Tibial artery (tissue), 4 donors: ENCODE data around the gene EFR3B.

Source experiments
- DNase-seq, 2 donors: peaks; one replicate each; pipeline ENCODE4 v3.0.0-alpha.2; 2019
- H3K27ac ChIP-seq, 2 donors: fragments of 200-600 bp; sonication (generic) in 1 of 2; 1 replicate in 1 of 2; 2 replicates in 1 of 2; pipeline ENCODE4 v1.5.1; 2018 to 2019; ENCODE audit warnings: mild to moderate bottlenecking in 1 of 2
- H3K27me3 ChIP-seq, 2 donors: fragments of 200-600 bp; sonication (generic) in 1 of 2; one replicate each; pipeline versions ENCODE4 v1.5.1 to v1.6.0; 2016 to 2019
- H3K36me3 ChIP-seq, 3 donors: fragments of 200-600 bp; sonication (generic) in 2 of 3; one replicate each; pipeline ENCODE4 v1.5.1; 2016 to 2019; ENCODE audit warnings: mild to moderate bottlenecking in 2 of 3
- H3K4me1 ChIP-seq, 4 donors: fragments of 200-600 bp; sonication (generic) in 2 of 4; 1 replicate in 3 of 4; 2 replicates in 1 of 4; pipeline ENCODE4 v1.5.1; 2016 to 2019
- H3K4me3 ChIP-seq, 2 donors: fragments of 200-600 bp; sonication (generic) in 1 of 2; 1 replicate in 1 of 2; 2 replicates in 1 of 2; pipeline ENCODE4 v1.5.1; 2018 to 2019; ENCODE audit warnings: mild to moderate bottlenecking in 2 of 2
- H3K9me3 ChIP-seq, 3 donors: fragments of 200-600 bp; sonication (generic) in 1 of 3; one replicate each; pipeline ENCODE4 v1.5.1; 2016 to 2019
- CTCF ChIP-seq, 2 experiments: fragments of 200-600 bp in 1 of 2; fragments of 450-650 bp in 1 of 2; IDR thresholded peaks; one replicate each; pipeline ENCODE4 v1.5.1; 2017 to 2019; ENCODE audit warnings: antibody characterized with exemption in 2 of 2, mild to moderate bottlenecking in 1 of 2, moderate library complexity in 1 of 2
- intact Hi-C: fragments of 100-400 bp; cut with DNase I; formaldehyde crosslinking; loops from one replicate; pipeline ENCODE4 v1.15.0; 2023; ENCODE audit warnings: low total_unique reads

Gene EFR3B

GRCh38 chr2:25044011-25044410, 2.1 kb downstream of the EFR3B start:
- DNase-seq: no peak
- H3K27ac ChIP-seq: no peak overlapping the region
- H3K4me3 ChIP-seq: no peak overlapping the region
- H3K4me1 ChIP-seq: peaks cover 0 to 26% (median 14%) of the 10 kb centered on the region in 4 donors
- no peaks in the 10 kb centered on the region for H3K36me3 ChIP-seq
- TF ChIP-seq CTCF (IDR thresholded peaks at IDR 0.05): no peak
- no peaks in the 10 kb centered on the region for H3K27me3 ChIP-seq
- intact Hi-C loops: loop anchor here (5.0 kb wide), 2 partner anchors 67 to 88 kb away; no protein-coding TSS in a partner anchor
- no peaks in the 10 kb centered on the region for H3K9me3 ChIP-seq

- Histone ChIP-seq H3K27me3 (no peaks in the 10 kb centered on the region), H3K36me3 (no peaks in the 10 kb centered on the region), H3K27ac (no peak overlapping the region), H3K4me1 (peaks cover 0 to 26% (median 14%) of the 10 kb centered on the region in 4 donors), H3K9me3 (no peaks in the 10 kb centered on the region), H3K4me3 (no peak overlapping the region)
- no peak for TF ChIP-seq CTCF (IDR thresholded peaks at IDR 0.05)
- intact Hi-C loops: loop anchor here (5.0 kb wide), 2 partner anchors 68 to 87 kb away; no protein-coding TSS in a partner anchor
- DNase-seq: peak in 1 of 2 donors; percentile 29
Observed at GRCh38 chr2:25044990-25045389, 3.1 kb downstream of the EFR3B start.

- H3K9me3 ChIP-seq: no peaks in the 10 kb centered on the region
- no peak for TF ChIP-seq CTCF (IDR thresholded peaks at IDR 0.05)
- H3K27me3 ChIP-seq: no peaks in the 10 kb centered on the region
- no peak overlapping the region for H3K27ac ChIP-seq
- DNase-seq: no peak
- no peak overlapping the region for H3K4me3 ChIP-seq
- intact Hi-C loops: no loop called here
- no peaks in the 10 kb centered on the region for H3K4me1 ChIP-seq
- H3K36me3 ChIP-seq: no peaks in the 10 kb centered on the region
Observed at GRCh38 chr2:25049422-25049821, 7.5 kb downstream of the EFR3B start.

GRCh38 chr2:25050128-25050527, 8.3 kb downstream of the EFR3B start:
- no peak for DNase-seq
- intact Hi-C loops: no loop called here

GRCh38 chr2:25053041-25053440, 11.2 kb downstream of the EFR3B start:
- TF ChIP-seq CTCF (IDR thresholded peaks at IDR 0.05): no peak
- Histone ChIP-seq H3K4me1 (no peaks in the 10 kb centered on the region), H3K4me3 (no peak overlapping the region), H3K9me3 (no peaks in the 10 kb centered on the region), H3K36me3 (no peaks in the 10 kb centered on the region), H3K27ac (no peak overlapping the region), H3K27me3 (no peaks in the 10 kb centered on the region)
- intact Hi-C loops: no loop called here
- DNase-seq: no peak

More at GRCh38 chr2:25050128-25050527, 8.3 kb downstream of the EFR3B start:
- TF ChIP-seq CTCF (IDR thresholded peaks at IDR 0.05): no peak
- H3K27me3 ChIP-seq: no peaks in the 10 kb centered on the region
- H3K36me3 ChIP-seq: no peaks in the 10 kb centered on the region
- H3K27ac ChIP-seq: no peak overlapping the region
- no peaks in the 10 kb centered on the region for H3K4me1 ChIP-seq
- no peaks in the 10 kb centered on the region for H3K9me3 ChIP-seq
- no peak overlapping the region for H3K4me3 ChIP-seq

GRCh38 chr2:25054720-25055119, 12.8 kb downstream of the EFR3B start:
- Histone ChIP-seq H3K27ac (no peak overlapping the region), H3K4me1 (no peaks in the 10 kb centered on the region), H3K4me3 (no peak overlapping the region), H3K36me3 (no peaks in the 10 kb centered on the region), H3K9me3 (no peaks in the 10 kb centered on the region), H3K27me3 (no peaks in the 10 kb centered on the region)
- intact Hi-C loops: no loop called here
- DNase-seq: peak in 1 of 2 donors; percentile 0
- no peak for TF ChIP-seq CTCF (IDR thresholded peaks at IDR 0.05)
